ENCODE results near the gene PCDHA1.

Gene PCDHA1

GRCh38 chr5:140996060-140996459 is 210.1 kb downstream of the PCDHA1 start:
- no peak for TF ChIP-seq EZH2 (IDR thresholded peaks at IDR 0.05; ENCODE audit: borderline replicate concordance, low read depth, low read length, severe bottlenecking)
- no peak for TF ChIP-seq CTCF (IDR thresholded peaks at IDR 0.05; ENCODE audit: borderline replicate concordance, extremely low read depth, low read length, poor library complexity, severe bottlenecking)
- H3K27me3 ChIP-seq (ENCODE audit: insufficient read depth, low read length, poor library complexity): no peaks in the 10 kb centered on the region
- H3K4me2 ChIP-seq (ENCODE audit: insufficient read depth, low read length): no peak overlapping the region
- H3K9me3 ChIP-seq (ENCODE audit: insufficient read depth, low read length, severe bottlenecking): no peaks in the 10 kb centered on the region
- DNase-seq (no peak), ATAC-seq (ENCODE audit: insufficient read depth, low read depth) (no peak)
- H2AFZ ChIP-seq (ENCODE audit: low read depth, low read length): no peak overlapping the region
- H3K27ac ChIP-seq (ENCODE audit: low read length): no peak overlapping the region
- no peaks in the 10 kb centered on the region for H4K20me1 ChIP-seq (ENCODE audit: insufficient read depth, low read length)
- H3K4me3 ChIP-seq (ENCODE audit: low read depth in 1 of 2, low read length in 2 of 2): no peak overlapping the region
- H3K36me3 ChIP-seq (ENCODE audit: insufficient read depth, low read length): no peaks in the 10 kb centered on the region
- H3K9ac ChIP-seq (ENCODE audit: low read depth, low read length): no peak overlapping the region
- no peaks in the 10 kb centered on the region for H3K79me2 ChIP-seq (ENCODE audit: insufficient read depth, low read length)
- no peaks in the 10 kb centered on the region for H3K4me1 ChIP-seq (ENCODE audit: insufficient read depth, low read length)

- no peak overlapping the region for H3K27ac ChIP-seq (ENCODE audit: low read length)
- TF ChIP-seq EZH2 (IDR thresholded peaks at IDR 0.05; ENCODE audit: borderline replicate concordance, low read depth, low read length, severe bottlenecking) (no peak), CTCF (IDR thresholded peaks at IDR 0.05; ENCODE audit: borderline replicate concordance, extremely low read depth, low read length, poor library complexity, severe bottlenecking) (no peak)
- no peak overlapping the region for H3K4me2 ChIP-seq (ENCODE audit: insufficient read depth, low read length)
- H3K4me1 ChIP-seq (ENCODE audit: insufficient read depth, low read length): no peaks in the 10 kb centered on the region
- H3K27me3 ChIP-seq (ENCODE audit: insufficient read depth, low read length, poor library complexity): peaks cover 9% of the 10 kb centered on the region
- H3K79me2 ChIP-seq (ENCODE audit: insufficient read depth, low read length): no peaks in the 10 kb centered on the region
- no peaks in the 10 kb centered on the region for H3K36me3 ChIP-seq (ENCODE audit: insufficient read depth, low read length)
- H4K20me1 ChIP-seq (ENCODE audit: insufficient read depth, low read length): no peaks in the 10 kb centered on the region
- no peak for DNase-seq
- H3K9ac ChIP-seq (ENCODE audit: low read depth, low read length): no peak overlapping the region
- no peak for ATAC-seq (ENCODE audit: insufficient read depth, low read depth)
- no peak overlapping the region for H3K4me3 ChIP-seq (ENCODE audit: low read depth in 1 of 2, low read length in 2 of 2)
- H2AFZ ChIP-seq (ENCODE audit: low read depth, low read length): no peak overlapping the region
- no peaks in the 10 kb centered on the region for H3K9me3 ChIP-seq (ENCODE audit: insufficient read depth, low read length, severe bottlenecking)
Measured at GRCh38 chr5:140998921-140999410, 213.0 kb downstream of the PCDHA1 start.

GRCh38 chr5:141001446-141001843 is 215.5 kb downstream of the PCDHA1 start:
- ATAC-seq (ENCODE audit: insufficient read depth, low read depth): no peak
- H3K79me2 ChIP-seq (ENCODE audit: insufficient read depth, low read length): no peaks in the 10 kb centered on the region
- no peaks in the 10 kb centered on the region for H3K4me1 ChIP-seq (ENCODE audit: insufficient read depth, low read length)
- H4K20me1 ChIP-seq (ENCODE audit: insufficient read depth, low read length): no peaks in the 10 kb centered on the region
- H3K36me3 ChIP-seq (ENCODE audit: insufficient read depth, low read length): no peaks in the 10 kb centered on the region
- TF ChIP-seq EZH2 (IDR thresholded peaks at IDR 0.05; ENCODE audit: borderline replicate concordance, low read depth, low read length, severe bottlenecking): no peak
- no peak for TF ChIP-seq CTCF (IDR thresholded peaks at IDR 0.05; ENCODE audit: borderline replicate concordance, extremely low read depth, low read length, poor library complexity, severe bottlenecking)
- no peak overlapping the region for H3K9ac ChIP-seq (ENCODE audit: low read depth, low read length)
- H3K4me3 ChIP-seq (ENCODE audit: low read depth in 1 of 2, low read length in 2 of 2): no peak overlapping the region
- H3K27ac ChIP-seq (ENCODE audit: low read length): no peak overlapping the region
- no peak overlapping the region for H2AFZ ChIP-seq (ENCODE audit: low read depth, low read length)
- DNase-seq: no peak
- H3K4me2 ChIP-seq (ENCODE audit: insufficient read depth, low read length): no peak overlapping the region
- H3K9me3 ChIP-seq (ENCODE audit: insufficient read depth, low read length, severe bottlenecking): no peaks in the 10 kb centered on the region
- H3K27me3 ChIP-seq (ENCODE audit: insufficient read depth, low read length, poor library complexity): peaks cover 13% of the 10 kb centered on the region

Data from DND-41 (cell line).